GM19035 (cell line): ENCODE data around the gene MRPL17.

Experiments
- ATAC-seq: cut with Tn5 transposase; IDR thresholded peaks from one replicate; pipeline ENCODE4 v1.9.1; 2021; ENCODE audit not compliant: unreplicated experiment

MRPL17 gene

GRCh38 chr11:6655020-6655789 lies 27.9 kb downstream of the MRPL17 start:
- no peak for ATAC-seq

GRCh38 chr11:6654281-6655019 lies 28.7 kb downstream of the MRPL17 start:
- ATAC-seq, result no peak

GRCh38 chr11:6653656-6654055 lies 29.5 kb downstream of the MRPL17 start:
- ATAC-seq, result no peak

- no peak for ATAC-seq
Observed at GRCh38 chr11:6653097-6653496, 30.0 kb downstream of the MRPL17 start.

- ATAC-seq, result no peak
Observed at GRCh38 chr11:6652182-6652581, 31.0 kb downstream of the MRPL17 start.

GRCh38 chr11:6650980-6651379 lies 32.2 kb downstream of the MRPL17 start:
- ATAC-seq, result no peak

- ATAC-seq, result no peak
Observed at GRCh38 chr11:6650104-6650503, 33.0 kb downstream of the MRPL17 start.

- no peak for ATAC-seq
Observed at GRCh38 chr11:6648501-6648900, 34.6 kb downstream of the MRPL17 start.

GRCh38 chr11:6647836-6648235 lies 35.3 kb downstream of the MRPL17 start:
- ATAC-seq, result no peak

- peak; percentile 87 for ATAC-seq
Observed at GRCh38 chr11:6646918-6647679, 36.0 kb downstream of the MRPL17 start.

- no peak for ATAC-seq
Observed at GRCh38 chr11:6646576-6646917, 36.6 kb downstream of the MRPL17 start.

GRCh38 chr11:6646071-6646470 lies 37.1 kb downstream of the MRPL17 start:
- no peak for ATAC-seq

GRCh38 chr11:6642957-6643356 lies 40.2 kb downstream of the MRPL17 start:
- ATAC-seq, result no peak

GRCh38 chr11:6640985-6641701 lies 42.0 kb downstream of the MRPL17 start:
- no peak for ATAC-seq

- no peak for ATAC-seq
Observed at GRCh38 chr11:6640036-6640984, 42.8 kb downstream of the MRPL17 start.

GRCh38 chr11:6638429-6638828 lies 44.7 kb downstream of the MRPL17 start:
- no peak for ATAC-seq

- ATAC-seq, result no peak
Observed at GRCh38 chr11:6637871-6638270, 45.3 kb downstream of the MRPL17 start.

GRCh38 chr11:6636480-6636879 lies 46.7 kb downstream of the MRPL17 start:
- ATAC-seq, result no peak

GRCh38 chr11:6635082-6635932 lies 47.8 kb downstream of the MRPL17 start:
- ATAC-seq, result no peak
